Choroid plexus epithelial cell (primary cell): ENCODE measurements around the gene TMEM145.

ENCODE experiments used
- DNase-seq: peaks from one replicate; pipeline ENCODE4 v3.0.0-alpha.2; 2010; ENCODE audit warnings: low read depth
- H3K4me3 ChIP-seq: 2 replicates; pipeline ENCODE4 v1.5.1; 2011; ENCODE audit warnings: low read depth, mild to moderate bottlenecking, control low read depth, low read length, moderate library complexity
- CTCF ChIP-seq: conservative IDR thresholded peaks from 2 replicates; pipeline ENCODE4 v1.5.1; 2011; ENCODE audit warnings: low read depth, mild to moderate bottlenecking, control low read depth, inconsistent platforms, low read length, moderate library complexity

The TMEM145 gene

GRCh38 chr19:42355896-42356295 lies 42.8 kb downstream of the TMEM145 start:
- no peak for DNase-seq
- no peak overlapping the region for H3K4me3 ChIP-seq
- no peak for TF ChIP-seq CTCF

DNA sequence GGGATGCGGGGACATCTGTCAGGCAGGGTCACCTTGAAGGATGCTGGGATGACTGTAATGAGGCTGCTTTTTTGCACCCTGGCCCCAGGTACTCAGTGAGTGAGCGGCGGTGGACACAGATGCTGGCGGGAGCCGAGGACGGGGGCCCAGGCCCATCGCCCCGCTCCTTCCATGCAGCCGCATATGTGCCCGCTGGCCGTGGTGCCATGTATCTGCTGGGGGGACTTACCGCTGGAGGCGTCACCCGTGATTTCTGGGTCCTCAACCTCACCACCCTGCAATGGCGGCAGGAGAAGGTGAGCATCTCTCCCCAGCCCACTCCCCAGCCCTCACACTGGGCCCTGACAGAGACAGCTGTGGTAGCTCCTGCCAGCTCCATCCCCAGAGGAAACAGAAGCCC lies 43.6 kb downstream of the TMEM145 start:
- no peak overlapping the region for H3K4me3 ChIP-seq
- no peak for TF ChIP-seq CTCF

DNA sequence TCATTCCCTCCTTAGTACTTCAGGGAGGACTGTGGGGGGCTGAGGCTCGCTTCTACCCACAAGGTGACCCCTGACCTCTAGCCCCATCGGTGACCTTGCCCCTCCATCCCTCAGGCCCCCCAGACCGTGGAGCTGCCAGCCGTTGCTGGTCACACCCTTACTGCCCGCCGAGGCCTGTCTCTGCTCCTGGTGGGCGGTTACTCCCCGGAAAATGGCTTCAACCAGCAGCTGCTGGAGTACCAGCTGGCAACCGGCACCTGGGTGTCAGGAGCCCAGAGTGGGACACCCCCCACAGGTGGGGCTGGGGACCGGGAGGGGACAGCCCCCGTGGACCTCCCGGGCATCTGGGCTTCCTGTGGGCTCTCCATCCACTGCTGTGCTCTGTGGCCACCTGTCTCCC lies 44.2 kb downstream of the TMEM145 start:
- no peak for DNase-seq
- TF ChIP-seq CTCF: no peak
- H3K4me3 ChIP-seq: no peak overlapping the region

More for the DNA sequence above, 43.6 kb downstream of the TMEM145 start:
- no peak for DNase-seq

- DNase-seq: no peak
- TF ChIP-seq CTCF: no peak
- no peak overlapping the region for H3K4me3 ChIP-seq
Measured at GRCh38 chr19:42360787-42361544, 47.9 kb downstream of the TMEM145 start.

DNA sequence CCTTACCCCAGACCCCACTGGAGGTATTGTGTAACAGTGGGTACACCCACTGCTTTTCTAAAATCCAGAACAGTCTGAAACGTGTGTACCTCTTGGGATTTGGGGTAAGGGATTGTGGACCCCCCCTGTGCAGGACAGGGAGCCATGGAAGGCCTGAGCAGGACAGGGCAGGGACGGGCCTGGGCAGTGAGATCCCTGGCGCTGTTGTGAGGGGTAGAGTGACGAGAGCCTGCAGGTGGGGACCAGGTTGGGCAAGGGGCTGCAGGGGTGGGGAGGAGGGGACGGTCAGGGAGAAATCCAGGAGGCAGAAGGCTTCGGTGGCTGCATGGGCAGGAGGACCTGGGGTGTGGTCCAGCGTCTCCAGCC lies 48.4 kb downstream of the TMEM145 start:
- no peak for DNase-seq
- H3K4me3 ChIP-seq: no peak overlapping the region
- no peak for TF ChIP-seq CTCF

- TF ChIP-seq CTCF: no peak
Measured at GRCh38 chr19:42362342-42362741, 49.2 kb downstream of the TMEM145 start.

GRCh38 chr19:42362891-42363440 lies 49.9 kb downstream of the TMEM145 start:
- no peak for TF ChIP-seq CTCF
- no peak overlapping the region for H3K4me3 ChIP-seq
- DNase-seq: no peak

More at GRCh38 chr19:42362342-42362741, 49.2 kb downstream of the TMEM145 start:
- no peak overlapping the region for H3K4me3 ChIP-seq
- no peak for DNase-seq
